ENCODE results near the gene MINDY3. TPM values are rescaled to one million over a fixed set of nuclear protein-coding genes. Genes with fewer than 3 reads are reported as not detected.

The MINDY3 gene
- polyA plus RNA-seq, 1 experiment = 28.7 TPM

DNA sequence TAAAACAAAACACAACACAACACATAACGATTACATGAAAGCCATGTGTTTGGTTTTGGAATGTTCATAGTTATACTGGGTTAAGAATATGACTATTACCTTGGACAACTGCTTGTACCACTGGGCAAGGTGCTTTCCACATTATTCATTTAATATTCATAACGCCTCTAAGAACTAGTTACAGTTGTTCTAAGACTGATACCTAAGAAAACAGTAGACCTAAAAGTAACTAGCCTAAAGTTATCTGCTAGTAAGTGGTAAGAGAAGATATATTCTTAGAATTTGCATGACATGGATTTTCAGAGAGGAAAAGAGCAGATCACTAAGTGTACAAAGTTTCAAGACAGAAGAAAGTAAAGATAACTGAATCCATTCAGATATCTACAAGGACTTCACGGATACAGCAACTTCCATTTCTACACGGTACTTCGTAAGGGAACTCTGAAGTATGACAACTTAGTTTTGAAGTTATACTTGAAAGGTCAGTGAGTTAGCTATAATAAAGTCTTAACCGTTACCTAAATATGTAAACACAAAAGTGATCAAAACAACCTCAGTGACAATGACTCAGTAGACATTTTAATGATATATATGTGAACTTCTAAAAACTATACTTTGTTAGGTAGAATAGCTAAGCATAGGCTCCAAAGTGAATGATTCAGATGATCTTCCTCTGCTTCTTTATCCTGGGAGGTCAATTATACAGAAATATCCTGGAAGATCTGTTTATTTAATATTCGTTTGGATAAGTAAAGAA lies 65.1 kb downstream of the MINDY3 start:
- Histone ChIP-seq H3K4me3 (ENCODE audit: low read depth, low read length) (no peak overlapping the region), H3K27me3 (ENCODE audit: control insufficient read depth, insufficient read depth, low read length) (no peaks in the 10 kb centered on the region), H3K9me3 (ENCODE audit: control insufficient read depth, insufficient read depth, low read length) (no peaks in the 10 kb centered on the region), H3K27ac (ENCODE audit: low read depth, low read length) (no peak overlapping the region)
- TF ChIP-seq CTCF (IDR thresholded peaks at IDR 0.05; ENCODE audit: low read depth, low read length) = no peak
- ChIA-PET POLR2A (no interaction called here), CTCF (no interaction called here)
- no peak for DNase-seq (ENCODE audit: low read depth, low spot score)

DNA sequence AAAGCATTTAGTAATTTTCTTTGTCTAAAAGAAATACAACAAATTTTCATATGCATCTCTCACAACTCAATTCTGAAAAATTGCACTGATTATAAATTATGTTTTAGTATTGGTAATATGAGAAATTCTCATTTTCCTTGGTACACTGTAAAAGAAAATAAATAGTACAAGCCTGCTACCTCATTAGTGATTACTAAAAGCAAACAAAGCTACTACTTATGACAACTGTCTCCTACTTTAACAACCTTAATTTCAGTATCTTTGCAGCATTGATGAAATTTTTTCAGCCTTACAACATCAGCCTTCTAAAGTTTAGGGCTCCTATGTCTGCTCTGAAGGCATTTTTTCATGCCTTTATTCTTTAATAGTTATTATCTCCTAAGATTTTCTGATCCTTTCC lies 65.7 kb downstream of the MINDY3 start:
- ChIA-PET POLR2A (no interaction called here), CTCF (no interaction called here)
- H3K27ac ChIP-seq (ENCODE audit: low read depth, low read length) = no peak overlapping the region
- no peak overlapping the region for H3K4me3 ChIP-seq (ENCODE audit: low read depth, low read length)
- H3K27me3 ChIP-seq (ENCODE audit: control insufficient read depth, insufficient read depth, low read length) = no peaks in the 10 kb centered on the region
- DNase-seq (ENCODE audit: low read depth, low spot score) = no peak
- TF ChIP-seq CTCF (IDR thresholded peaks at IDR 0.05; ENCODE audit: low read depth, low read length) = no peak
- H3K9me3 ChIP-seq (ENCODE audit: control insufficient read depth, insufficient read depth, low read length) = no peaks in the 10 kb centered on the region

DNA sequence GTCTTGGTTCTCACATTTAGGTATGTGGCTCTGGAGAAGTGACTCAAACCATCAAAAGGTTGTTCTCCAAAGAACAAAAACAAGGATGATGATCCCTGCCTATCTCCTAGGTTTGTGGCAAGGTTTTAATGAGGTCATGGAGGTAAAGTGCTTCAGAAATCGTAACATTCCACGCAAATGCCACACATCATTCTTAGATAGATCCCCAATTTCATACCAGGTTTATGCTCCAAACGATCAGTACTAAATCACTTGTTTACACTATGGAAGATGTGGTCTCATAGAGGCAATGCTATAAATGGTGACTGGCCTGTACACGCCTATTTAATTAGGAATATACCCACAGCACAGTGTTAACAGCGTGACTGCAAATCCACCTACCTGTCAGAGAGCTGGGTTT lies 66.6 kb downstream of the MINDY3 start:
- no peak for TF ChIP-seq CTCF (IDR thresholded peaks at IDR 0.05; ENCODE audit: low read depth, low read length)
- CTCF ChIA-PET = interaction anchor here (0.7 kb wide), 1 partner anchor 11 kb away, joined by 3 read pairs; no protein-coding TSS in a partner anchor
- Histone ChIP-seq H3K4me3 (ENCODE audit: low read depth, low read length) (no peak overlapping the region), H3K27ac (ENCODE audit: low read depth, low read length) (no peak overlapping the region), H3K27me3 (ENCODE audit: control insufficient read depth, insufficient read depth, low read length) (no peaks in the 10 kb centered on the region), H3K9me3 (ENCODE audit: control insufficient read depth, insufficient read depth, low read length) (no peaks in the 10 kb centered on the region)
- POLR2A ChIA-PET = no interaction called here
- no peak for DNase-seq (ENCODE audit: low read depth, low spot score)

- CTCF ChIA-PET = interaction anchor here (0.9 to 1.1 kb wide), 2 partner anchors 13 to 373 kb away, joined by 3 to 4 read pairs; no protein-coding TSS in a partner anchor
- no peak for TF ChIP-seq CTCF (IDR thresholded peaks at IDR 0.05; ENCODE audit: low read depth, low read length)
- no peaks in the 10 kb centered on the region for H3K9me3 ChIP-seq (ENCODE audit: control insufficient read depth, insufficient read depth, low read length)
- H3K27ac ChIP-seq (ENCODE audit: low read depth, low read length) = no peak overlapping the region
- H3K27me3 ChIP-seq (ENCODE audit: control insufficient read depth, insufficient read depth, low read length) = no peaks in the 10 kb centered on the region
- DNase-seq (ENCODE audit: low read depth, low spot score) = no peak
- H3K4me3 ChIP-seq (ENCODE audit: low read depth, low read length) = no peak overlapping the region
- POLR2A ChIA-PET = no interaction called here
These were observed 67.5 kb downstream of the MINDY3 start for GRCh38 chr10:15792777-15793176.

DNA sequence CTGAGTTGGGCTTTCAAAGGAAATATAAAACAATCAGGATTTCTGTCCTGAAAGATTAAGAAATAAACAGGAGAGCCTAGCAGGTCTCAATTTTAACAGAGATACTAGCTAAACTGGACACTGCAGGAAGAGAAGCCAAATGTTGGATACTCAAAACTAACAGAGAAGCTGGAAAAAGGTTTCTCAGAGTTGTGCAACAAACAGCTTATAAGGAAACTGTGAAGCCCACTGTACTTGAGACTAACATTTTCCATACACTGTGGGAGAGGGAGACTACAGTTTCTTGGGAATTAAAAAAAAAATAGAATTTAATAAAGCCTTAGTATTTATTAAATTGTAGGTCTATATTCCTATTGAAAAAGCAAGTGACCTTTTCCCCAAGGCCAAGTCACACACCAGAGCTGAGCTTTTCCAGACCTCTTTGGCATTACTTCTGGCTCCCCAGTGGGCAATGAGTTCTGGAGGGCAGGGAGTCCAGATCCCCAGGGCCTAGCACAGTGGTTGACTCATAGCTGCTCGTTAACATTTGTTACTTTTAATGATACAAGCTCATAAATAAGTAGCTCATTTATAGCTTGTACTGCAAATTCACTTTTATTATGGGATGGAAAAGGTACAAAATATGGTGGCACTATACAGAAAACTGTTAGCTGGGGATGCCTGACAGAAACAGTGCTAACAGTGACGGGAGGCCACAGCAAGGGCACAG lies 68.3 kb downstream of the MINDY3 start:
- H3K4me3 ChIP-seq (ENCODE audit: low read depth, low read length) = no peak overlapping the region
- ChIA-PET POLR2A (no interaction called here), CTCF (interaction anchor here (0.6 to 1.5 kb wide), 4 partner anchors 14 to 372 kb away, joined by 3 to 5 read pairs (median 4); partner anchors contain the start of gene ITGA8)
- no peak for DNase-seq (ENCODE audit: low read depth, low spot score)
- no peaks in the 10 kb centered on the region for H3K9me3 ChIP-seq (ENCODE audit: control insufficient read depth, insufficient read depth, low read length)
- H3K27me3 ChIP-seq (ENCODE audit: control insufficient read depth, insufficient read depth, low read length) = no peaks in the 10 kb centered on the region
- TF ChIP-seq CTCF (IDR thresholded peaks at IDR 0.05; ENCODE audit: low read depth, low read length) = no peak
- H3K27ac ChIP-seq (ENCODE audit: low read depth, low read length) = no peak overlapping the region

Data from AG04450 (cell line).